GM12865 (cell line): ENCODE results near the gene CADPS2.

Source experiments
- DNase-seq: peaks from one replicate; pipeline ENCODE4 v3.0.0; 2010; ENCODE audit warnings: low read depth
- H3K4me3 ChIP-seq: 2 replicates; pipeline ENCODE4 v1.5.1; 2011; ENCODE audit warnings: mild to moderate bottlenecking, low read depth, low read length, control low read depth
- TF ChIP-seq, protein P1 (sequence below): IDR thresholded peaks from 2 replicates; pipeline ENCODE4 v1.5.1; 2011; ENCODE audit warnings: low read length, control low read depth, low read depth, inconsistent platforms; ENCODE audit not compliant: insufficient read depth; ENCODE audit errors: missing control alignments

CADPS2 gene

DNA sequence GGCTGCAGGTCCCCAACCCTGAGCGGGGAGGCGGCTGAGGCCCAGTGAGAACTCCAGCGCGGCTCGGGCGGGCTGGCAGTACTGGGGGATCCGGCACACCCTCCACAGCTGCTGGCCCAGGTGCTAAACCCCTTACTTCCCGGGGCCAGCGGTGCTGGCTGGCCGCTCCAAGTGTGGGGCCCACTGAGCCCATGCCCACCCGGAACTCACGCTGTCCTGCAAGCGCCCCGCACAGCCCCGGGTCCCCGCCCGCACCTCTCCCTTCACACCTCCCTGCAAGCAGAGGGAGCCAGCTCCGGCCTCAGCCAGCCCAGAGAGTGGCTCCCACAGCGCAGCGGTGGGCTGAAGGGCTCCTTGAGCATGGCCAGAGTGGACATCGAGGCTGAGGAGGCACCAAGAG lies 212.3 kb downstream of the CADPS2 start:
- TF ChIP-seq, protein P1, sequence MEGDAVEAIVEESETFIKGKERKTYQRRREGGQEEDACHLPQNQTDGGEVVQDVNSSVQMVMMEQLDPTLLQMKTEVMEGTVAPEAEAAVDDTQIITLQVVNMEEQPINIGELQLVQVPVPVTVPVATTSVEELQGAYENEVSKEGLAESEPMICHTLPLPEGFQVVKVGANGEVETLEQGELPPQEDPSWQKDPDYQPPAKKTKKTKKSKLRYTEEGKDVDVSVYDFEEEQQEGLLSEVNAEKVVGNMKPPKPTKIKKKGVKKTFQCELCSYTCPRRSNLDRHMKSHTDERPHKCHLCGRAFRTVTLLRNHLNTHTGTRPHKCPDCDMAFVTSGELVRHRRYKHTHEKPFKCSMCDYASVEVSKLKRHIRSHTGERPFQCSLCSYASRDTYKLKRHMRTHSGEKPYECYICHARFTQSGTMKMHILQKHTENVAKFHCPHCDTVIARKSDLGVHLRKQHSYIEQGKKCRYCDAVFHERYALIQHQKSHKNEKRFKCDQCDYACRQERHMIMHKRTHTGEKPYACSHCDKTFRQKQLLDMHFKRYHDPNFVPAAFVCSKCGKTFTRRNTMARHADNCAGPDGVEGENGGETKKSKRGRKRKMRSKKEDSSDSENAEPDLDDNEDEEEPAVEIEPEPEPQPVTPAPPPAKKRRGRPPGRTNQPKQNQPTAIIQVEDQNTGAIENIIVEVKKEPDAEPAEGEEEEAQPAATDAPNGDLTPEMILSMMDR = no peak
- DNase-seq = no peak
- H3K4me3 ChIP-seq = no peak overlapping the region

- no peak for DNase-seq
- TF ChIP-seq, protein P1 = no peak
- H3K4me3 ChIP-seq = no peak overlapping the region
Observed at GRCh38 chr7:122672536-122672935, 213.7 kb downstream of the CADPS2 start.

DNA sequence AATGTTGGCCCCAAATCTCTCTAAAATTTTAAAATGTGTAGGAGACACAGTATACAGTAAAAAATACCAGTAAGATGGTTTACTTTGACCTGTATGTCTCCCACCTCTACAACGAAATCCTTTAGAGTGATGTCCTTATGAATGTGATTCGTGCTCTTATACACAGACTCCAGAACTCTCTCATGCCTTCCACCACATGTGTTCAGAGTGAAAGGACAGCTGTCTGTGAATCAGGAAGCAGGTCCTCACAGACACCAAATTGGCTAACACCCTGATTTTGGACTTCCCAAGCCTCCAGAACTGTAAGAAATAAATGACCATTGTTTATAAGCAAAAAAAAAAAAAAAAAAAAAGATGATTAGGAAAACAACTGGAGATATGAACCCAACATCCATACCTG lies 222.5 kb downstream of the CADPS2 start:
- H3K4me3 ChIP-seq = no peak overlapping the region
- TF ChIP-seq, protein P1 = no peak
- no peak for DNase-seq

GRCh38 chr7:122658856-122659255 lies 227.4 kb downstream of the CADPS2 start:
- TF ChIP-seq, protein P1 = no peak
- H3K4me3 ChIP-seq = no peak overlapping the region

DNA sequence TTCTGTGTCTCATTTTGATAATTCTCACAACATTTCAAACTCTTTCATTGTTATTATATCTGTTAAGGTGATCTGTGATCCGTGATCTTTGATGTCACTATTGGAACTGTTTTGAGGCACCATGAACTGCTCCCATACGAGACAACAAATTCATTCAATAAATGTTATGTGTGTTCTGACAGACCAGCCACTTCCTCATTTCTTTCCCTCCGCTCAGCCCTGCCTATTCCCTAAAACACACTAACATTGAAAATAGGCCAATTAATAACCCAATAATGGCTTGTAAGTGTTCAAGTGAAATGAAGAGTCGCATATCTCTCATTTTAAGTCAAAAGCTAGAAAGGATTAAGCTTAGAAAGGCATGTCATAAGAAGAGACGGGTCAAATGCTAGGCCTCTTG lies 232.6 kb downstream of the CADPS2 start:
- TF ChIP-seq, protein P1 = no peak
- no peak for DNase-seq
- H3K4me3 ChIP-seq = no peak overlapping the region

More at GRCh38 chr7:122658856-122659255, 227.4 kb downstream of the CADPS2 start:
- DNase-seq = no peak

DNA sequence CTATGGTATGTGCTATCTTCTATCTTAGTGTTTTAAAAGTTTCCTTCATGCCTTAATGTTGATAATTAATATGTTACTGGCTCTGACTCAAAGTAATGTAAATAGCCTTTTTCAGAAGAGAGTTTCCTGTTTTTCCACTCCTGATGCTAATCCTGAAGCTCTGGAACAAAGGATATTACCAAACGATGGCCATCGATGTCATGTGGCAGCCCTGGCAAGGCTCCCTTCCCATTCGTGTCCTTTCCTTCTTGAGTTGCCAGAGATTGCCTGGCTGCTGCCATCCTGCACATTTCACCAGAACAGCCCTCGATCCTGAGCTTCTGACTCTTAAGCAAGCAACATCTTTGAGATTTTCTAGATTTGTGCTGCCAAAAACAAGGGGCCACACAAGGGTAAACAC lies 233.4 kb downstream of the CADPS2 start:
- no peak for DNase-seq
- TF ChIP-seq, protein P1 = no peak
- H3K4me3 ChIP-seq = no peak overlapping the region

DNA sequence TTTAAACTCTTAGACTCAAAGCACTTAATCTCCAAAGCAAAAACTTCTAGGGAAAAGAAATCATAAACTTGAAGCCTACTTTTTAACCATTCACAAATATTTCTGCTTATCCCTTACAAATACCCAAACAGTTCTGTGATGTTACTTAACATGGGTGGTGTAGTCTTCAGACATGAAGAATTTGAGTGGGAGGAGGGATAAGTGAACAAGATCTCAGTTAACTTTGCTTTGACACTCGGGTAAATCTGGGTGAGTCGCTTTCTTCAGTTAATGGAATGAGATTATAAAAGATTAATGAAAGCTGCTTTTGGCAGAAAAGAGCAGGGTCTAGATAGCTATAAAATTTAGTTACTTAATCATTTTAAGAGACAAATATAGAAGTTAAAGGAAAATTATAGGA lies 234.8 kb downstream of the CADPS2 start:
- H3K4me3 ChIP-seq = no peak overlapping the region
- DNase-seq = no peak
- TF ChIP-seq, protein P1 = no peak
